IPS-NIHi7 (cell line): ENCODE measurements around the gene C3orf22.
"Not testable (repeated sequence)": the region's sequence is repeated elsewhere in the genome, so short reads cannot be mapped to it uniquely, and the experiment has no call there.

Source experiments
- DNase-seq: peaks from one replicate; pipeline ENCODE4 v3.0.0; 2012; ENCODE audit warnings: mixed read lengths; ENCODE audit errors: extremely low spot score

Gene C3orf22, protein sequence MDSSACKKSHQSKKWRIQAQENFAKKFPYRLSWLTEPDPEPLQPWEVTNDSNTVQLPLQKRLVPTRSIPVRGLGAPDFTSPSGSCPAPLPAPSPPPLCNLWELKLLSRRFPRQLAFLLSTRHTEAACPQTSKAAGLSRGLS

DNA sequence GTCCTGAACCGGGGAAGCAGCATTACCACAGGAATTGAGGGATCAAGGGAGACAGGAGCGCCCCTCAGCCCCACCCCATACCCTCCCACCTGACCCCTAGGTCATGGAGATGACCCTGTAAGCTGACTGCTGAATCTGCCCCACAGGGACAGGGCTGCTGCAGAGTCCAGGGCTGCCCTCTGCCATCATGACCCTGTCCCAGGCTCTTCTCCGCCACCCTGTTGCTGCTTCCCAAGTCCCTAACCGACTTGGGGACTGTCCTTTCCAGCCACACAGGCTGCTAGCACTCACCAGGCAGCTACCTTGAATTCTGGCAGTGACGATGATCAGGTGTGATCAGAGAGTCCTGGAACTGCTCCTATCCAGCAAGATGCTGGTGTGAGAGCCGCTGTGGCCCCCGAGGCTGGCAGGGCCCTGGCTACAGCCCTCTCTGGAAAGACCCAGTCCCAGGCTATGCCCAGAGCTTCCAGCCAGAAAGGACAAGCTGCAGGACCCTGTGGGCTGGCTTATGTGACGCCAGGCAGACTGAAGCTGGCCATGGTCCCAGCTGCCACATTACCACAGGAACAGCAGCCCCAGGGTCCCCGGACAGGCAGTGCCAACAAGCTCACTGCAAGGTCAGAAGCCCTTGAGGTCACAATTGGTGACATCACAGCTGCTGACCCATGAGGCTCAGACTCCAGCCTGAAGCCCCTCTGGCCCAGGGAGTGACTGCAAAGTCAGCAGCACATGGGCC, at the start of gene C3orf22:
Gene C3orf22 (minus strand): TSS at position 597 of the 736 bp plus-strand sequence. CDS start 5,542 bp downstream, outside the sequence.
- DNase-seq, result peak; percentile 5

DNA sequence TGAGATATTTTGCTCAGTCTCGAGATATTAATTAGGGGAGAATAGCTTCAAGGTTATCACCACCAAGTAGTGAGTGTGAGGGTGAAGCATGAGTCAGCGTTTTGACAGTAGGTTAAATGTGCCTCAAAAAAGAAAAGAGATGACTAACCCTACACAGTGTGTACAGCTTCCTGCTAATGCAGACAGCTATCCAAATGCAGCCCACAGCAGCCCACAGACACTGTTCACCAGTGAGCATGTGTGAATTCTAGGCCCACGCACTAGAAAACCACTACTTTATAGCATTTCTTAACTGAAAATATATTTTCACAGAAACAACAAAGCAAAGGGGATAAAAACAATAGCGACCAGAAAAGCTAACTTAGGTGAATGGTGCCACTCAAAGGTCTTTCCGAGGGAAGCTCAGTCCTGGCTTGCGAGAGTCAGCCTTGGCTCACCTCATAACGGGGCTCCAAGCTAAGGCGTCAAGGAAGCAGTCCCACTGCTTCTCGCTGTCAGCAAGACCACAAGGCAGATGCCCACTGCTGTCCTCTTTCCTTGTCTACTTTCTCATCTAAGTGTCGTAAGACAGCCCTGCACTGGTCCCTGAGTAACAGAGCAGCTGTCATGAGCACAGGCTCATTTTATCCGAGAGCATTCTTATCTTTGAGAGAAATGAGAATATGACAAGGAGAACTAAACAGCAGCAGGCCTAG, 48.6 kb upstream of the C3orf22 start:
- DNase-seq, result no peak

DNA sequence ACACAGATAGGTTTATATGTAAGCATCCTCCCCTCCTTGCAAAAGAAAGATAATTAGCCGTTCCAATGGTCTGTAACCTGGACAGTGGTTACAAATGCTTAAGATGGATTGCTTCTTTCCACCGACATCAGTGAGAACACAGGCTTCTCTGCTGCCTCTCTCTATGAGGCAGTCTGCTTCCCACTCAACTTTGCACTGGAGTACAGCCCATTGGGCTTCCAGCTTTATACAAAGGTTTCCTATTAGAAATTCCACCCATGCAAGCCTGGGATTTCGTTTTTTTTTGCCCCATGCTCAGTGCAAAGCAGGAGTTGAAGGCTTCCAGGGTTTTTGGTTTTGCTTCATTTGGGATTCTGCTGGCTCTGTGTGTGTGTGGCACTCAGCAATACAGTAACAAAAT, 47.3 kb upstream of the C3orf22 start:
- DNase-seq, result no peak

DNA sequence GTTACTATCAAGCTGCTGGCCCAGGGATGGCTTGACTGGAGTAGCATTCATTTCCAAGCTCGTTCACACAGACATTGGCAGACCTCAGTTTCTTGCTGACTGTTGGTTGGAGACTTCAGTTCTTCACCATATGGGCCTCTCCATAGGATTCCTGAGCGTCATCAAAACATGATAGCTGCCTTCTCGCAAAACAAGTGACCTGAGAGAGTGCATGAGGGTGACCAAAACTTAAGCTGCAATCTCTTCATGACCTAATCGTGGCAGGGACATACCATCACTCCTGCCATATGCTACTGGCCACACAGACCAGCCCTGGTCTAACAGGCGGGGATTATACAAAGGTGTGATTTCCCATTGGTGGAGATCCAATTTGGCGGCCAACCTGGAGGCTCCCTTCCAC, 46.0 kb upstream of the C3orf22 start:
- no peak for DNase-seq

DNA sequence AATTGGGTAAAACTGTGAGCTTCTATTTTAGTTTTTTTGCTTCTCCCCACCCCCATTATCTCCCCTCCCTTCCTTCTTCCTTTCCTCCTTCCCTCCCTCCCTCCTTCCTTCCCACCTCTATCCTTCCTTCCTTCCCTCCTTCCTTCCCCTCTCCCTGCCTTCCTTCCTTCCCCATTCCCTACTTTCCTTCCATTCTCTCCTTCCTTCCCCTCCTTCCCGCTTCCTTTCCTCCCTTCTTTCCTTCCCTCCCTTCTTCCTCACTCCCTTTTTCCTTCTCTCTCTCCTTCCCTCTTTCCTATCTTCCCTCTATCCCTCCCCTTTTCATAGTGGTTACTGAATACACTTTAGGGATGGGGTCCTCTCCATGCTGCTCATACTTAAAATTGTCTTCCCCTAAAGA, 40.4 kb upstream of the C3orf22 start:
- DNase-seq, result no peak

DNA sequence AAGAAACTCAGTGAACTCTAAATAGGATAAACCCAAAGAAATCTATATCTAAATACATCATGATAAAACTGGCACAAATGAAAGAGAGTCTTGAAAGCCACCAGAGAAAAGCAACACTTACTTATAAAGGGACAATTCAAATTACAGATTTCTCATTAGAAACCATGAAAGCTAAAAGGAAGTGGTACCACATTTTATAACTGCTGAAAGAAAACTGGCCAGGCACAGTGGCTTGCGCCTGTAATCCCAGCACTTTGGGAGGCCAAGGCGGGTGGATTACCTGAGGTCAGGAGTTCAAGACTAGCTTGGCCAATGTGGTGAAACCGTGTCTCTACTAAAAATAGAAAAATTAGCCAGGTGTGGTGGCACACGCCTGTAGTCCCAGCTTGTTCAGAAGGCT, 36.7 kb upstream of the C3orf22 start:
- DNase-seq, result not testable (repeated sequence)

DNA sequence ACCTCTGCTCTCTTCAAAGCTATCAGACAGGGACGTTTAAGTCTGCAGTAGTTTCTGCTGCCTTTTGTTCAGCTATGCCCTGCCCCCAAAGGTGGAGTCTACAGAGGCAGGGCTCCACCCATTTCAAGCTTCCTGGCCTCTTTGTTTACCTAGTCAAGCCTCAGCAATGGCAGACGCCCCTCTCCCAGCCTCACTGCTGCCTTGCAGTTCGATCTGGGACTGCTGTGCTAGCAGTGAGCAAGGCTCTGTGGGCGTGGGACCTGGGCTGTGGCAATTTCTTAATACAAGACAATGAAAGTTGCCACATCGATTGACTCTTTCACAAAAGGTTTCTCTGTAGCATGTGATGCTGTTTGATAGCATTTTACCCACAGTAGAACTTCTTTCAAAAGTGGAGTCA, 32.8 kb upstream of the C3orf22 start:
- not testable (repeated sequence) for DNase-seq

DNA sequence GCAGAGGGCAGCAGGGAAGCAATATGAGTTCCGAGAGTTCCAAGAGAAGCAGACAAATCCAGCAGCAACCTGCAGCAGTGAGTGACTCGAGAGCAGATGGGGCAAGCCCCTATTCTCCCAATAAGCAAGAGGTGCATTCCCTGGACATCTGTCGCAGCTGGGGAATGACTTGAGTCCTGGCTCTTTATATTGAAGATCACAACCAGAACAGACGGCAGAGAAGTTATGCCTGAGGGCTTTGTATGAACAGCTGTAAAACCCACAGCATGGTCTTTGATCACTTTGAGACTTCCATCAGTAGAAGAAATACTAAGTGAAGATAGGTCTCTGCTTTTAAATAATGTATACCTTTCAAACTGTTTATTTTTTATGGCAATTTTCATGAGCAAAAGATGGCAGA, 23.6 kb upstream of the C3orf22 start:
- no peak for DNase-seq

DNA sequence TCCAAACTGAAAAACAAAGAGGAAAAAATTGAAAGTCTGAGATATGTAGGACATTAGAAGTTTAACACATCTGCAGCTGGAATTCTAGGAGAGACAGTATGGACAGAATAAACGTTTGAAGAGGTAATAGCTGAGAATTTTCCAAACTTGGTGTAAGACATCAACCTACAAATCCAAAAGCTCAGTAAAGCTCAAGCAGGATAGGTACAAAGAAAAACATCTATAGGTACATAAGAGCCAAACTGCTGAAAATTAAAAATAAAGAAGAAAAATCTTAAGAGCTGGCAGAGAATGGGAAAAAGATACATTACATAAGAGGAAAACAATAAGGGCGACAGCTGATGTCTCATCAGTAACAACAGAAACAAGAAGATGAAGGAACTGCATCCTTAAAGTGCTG, 22.8 kb upstream of the C3orf22 start:
- no peak for DNase-seq

DNA sequence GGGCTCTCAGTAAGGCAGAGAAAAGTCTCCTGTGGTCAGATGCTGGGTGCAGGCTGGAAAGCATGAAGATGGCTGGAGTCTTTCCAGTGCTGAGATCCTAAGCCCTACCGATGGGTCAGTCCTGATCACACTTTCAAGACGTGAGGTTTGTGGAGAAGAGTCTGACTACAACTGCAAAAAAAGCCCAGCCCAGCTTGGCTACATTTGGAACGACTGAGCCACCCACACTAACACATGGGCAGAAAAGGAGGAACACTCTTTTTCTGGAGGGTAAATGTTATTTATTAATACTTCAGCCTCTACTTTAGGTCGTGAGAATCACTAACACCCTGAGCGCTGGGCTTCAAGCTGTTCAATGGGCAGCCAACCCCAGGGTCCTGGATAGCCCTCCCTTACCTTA, 22.0 kb upstream of the C3orf22 start:
- DNase-seq, result no peak

DNA sequence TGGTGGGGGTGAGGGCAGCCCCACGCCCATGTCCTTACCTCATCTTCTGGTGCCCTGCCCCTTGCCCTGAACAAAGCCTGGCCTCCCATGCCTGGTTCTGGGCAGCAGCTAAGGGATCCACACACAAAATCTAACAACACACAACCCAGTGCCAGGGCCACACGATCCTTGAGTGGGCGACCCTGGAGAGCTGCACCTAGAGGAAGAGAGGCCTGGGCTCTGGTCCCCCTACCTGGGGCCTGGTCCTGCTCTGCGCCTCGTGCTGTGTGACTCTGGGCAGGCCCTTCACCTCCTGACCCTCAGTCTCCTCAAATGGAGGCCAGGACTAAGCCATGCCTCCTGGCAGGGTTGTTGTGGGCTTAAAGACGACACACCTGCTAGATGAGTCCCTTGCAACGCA, 20.0 kb upstream of the C3orf22 start:
- DNase-seq, result peak; percentile 4

DNA sequence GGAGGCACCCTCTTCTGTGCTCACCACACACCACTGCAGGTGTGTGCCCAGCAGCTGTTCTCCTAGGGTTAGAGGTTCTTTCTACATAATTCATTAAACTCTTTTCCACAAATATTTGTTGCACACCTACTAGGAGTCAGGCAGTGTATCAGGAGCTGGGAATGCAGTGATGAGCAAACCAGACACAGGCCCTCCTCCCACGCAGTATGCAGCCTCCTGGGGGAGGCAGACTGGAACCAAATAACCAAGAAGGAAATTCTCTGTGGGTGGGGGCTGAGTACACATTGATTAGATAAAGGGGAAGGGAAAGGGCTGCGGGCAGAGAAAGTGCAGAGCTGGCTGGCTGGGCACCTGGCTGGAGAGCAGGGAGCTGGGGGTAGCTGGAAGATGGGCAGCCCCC, 18.5 kb upstream of the C3orf22 start:
- peak; percentile 12 for DNase-seq

DNA sequence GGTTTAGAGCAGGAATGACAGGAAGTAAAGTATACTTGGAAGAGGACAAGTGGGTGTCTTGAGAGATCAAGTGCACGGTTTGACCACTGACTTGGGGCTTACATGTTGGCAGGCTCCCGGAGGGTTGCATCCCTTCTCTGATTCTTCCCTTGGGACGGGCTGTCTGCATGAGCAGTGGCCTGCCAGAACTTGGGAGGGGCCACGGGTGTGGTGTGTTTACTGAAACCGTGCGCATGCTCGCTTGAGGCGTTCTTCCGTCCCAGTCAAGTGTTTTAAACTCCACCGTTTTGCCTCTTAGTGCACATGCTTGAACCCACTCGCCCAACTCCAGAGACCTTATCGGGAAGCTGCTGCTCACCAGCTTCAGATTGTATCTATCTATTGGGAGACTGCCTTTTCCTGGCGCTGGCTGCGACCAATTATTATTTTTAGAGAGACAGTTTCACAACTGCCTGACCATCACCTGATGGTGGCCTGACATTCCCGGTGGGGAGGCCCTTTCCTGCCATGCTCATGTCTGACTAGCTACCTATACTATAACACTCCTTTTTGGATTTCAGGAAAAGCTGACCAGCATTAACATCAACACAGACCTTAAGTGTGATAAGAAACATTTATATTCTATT, 14.9 kb upstream of the C3orf22 start:
- no peak for DNase-seq

DNA sequence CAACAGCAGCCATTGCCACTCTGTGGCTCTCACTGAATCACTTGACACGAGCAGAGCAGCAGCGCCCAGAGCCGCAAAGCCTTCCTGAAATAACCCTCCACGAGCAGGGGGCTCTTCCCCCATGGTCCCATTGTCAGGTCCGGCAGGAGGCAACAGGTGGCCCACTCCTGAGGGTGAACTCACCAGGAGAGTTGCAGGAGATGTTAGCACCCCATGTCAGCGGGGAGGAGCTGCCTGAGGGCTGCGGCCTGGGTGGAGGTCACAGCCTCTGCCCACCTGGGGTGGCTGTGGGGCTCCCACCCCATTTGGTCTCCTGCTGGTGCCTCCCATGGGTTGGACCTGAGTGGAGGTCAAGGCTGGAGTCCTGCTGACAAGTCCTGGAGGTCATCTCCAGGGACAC, 12.3 kb upstream of the C3orf22 start:
- no peak for DNase-seq

DNA sequence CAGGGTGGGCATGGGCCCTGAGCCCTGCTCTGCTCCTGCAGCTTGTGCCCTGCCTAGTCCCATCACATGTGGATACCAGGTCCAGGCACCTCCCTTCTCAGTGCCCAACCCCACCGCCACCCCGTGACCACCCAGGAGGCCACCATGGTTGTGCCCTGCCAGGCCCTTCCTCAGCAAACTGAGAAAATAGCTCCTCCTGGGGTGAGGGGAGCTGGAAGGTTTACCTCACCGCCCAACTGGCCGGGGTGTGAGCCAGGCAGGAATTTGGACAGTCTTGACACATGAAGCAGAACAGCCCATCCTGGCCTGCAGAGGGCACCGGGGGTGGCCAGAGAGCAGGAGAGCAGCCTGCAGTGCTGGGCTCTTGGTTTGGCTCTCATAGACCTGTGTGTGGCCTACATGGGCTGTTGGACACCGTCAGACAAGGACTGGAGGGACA, 11.4 kb upstream of the C3orf22 start:
- peak; percentile 50 for DNase-seq

DNA sequence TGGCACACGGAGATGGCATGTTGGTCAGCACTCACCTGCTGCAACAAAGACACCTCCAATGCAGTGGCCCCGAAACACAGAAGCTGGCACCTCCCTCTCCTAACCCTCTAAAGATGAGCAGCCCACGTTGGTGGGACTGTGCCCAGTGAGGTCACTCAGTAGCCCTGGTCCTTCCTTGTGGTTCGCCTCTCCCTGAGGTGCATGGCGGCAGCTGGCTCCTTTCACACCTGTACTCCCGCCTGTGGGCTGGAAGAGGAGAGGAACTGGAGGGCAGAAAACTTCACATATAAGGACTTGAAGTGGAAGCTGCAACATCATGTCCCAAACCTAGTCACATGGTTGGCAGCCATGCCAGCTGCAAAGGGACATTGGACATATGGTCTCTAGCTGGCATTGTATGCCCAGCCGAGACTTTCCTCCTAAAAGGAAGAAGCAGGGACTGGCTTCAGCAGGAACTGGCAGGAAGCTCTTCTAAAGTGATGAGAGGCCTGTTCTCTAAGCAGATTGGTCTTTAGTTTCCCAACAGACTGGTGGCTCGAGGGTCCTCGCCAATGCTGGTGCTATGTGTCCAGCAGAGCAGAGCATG, 10.8 kb upstream of the C3orf22 start:
- DNase-seq, result no peak

DNA sequence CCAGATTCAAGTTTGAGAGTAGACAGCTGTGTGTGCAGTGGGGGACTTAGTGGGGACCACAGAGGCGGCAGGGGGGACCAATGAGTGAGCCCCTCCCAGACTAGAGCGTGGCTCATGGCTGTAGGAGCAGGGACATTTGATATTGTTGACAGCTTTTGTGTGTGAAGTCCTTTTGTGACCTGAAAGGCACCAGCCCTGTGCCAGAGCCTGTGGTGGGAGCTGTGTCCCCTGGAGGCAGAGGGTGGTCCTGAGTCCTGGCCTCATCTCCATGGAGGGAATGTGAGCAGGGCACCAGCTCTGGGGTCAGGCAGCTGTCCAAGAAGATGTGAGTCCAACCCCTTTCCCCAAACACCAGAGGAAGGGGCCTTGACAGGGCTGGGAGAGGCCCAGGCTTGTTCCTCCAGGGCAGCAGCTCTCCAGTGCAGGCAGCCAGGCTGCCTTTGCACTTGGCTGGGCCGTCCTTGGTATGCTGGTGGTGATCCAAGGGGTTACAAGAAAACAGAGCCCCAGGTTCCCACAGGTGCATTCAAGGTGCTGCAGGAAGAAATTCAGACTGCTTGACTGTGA, 10.1 kb upstream of the C3orf22 start:
- peak; percentile 7 for DNase-seq

DNA sequence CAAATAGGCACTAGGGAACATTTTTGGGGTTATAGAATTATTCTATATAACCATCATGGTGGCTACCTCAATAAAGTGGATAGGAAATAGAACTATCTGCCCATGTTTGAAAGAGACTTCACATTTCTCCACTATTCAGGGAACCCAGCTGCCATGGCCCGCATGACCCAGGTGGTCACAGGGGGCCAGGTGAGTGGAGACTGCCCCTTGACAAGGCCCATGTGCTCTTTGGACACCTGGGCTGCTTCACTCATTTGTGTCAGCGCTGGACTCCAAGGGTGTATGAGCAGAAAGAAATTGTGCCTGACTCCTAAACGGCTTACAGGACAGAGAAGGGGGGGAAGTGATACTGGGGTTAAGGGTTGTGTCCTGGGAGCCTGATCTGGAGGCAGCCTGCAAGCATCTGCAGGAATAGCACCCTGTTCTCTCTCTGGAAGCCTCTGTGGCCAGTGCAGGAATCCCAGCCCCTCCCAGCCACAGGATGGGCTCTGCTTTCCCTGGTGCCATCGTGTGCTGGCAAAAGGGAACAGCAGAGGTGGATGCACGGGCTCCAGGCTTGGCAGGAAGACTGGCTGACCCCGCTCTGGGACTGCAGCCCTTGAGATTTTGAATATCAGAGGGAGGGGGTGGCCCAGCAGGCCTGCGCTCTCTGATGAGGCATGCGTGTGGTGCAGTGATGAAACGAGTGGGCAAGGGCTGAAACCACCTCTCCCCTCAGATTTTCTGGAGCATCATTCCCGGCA, 9.1 kb upstream of the C3orf22 start:
- DNase-seq, result peak; percentile 59

DNA sequence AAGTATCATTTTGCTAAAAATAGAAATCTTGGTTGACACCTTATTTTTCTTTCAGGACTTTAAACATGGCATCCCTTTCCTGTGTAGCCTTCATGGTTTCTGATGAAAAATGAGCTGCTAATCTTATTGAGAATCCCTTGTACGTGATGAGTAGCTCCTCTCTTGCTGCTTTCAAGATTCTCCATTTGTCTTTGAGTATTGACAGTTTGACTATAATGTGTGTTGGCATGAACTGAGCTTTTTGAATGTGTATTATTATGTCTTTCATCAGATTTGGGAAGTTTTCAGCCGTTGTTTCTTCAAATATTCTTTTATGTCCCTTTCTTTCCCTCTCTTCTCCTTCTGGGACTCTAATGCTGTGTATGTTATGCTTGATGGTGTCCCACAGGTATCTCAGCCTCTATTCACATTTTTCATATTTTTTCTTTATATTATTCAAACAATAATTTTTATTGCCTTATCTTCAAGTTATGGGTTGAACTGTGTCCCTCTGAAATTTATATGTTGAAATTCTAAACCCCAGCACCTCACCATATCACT, 4.1 kb upstream of the C3orf22 start:
- no peak for DNase-seq

DNA sequence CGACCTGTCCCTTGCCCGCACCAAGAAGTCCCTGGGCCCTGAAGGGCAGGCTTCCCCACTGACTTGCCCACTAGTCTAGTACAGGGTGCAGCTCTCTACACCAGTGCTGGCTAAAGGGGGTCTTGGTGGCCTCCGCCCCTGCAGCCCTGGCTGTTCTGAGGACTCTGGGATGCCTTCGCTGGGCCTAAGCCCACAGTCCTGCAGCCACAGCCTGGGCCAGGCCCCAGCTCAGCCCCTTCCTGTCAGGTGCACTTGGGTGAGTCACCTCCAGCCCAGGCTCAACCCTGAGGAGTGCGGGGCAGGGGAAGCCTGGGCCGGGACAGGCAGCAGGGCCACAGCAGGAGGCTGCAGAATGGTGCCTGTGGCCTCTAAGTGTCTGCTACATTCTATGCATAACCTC, 971 bp downstream of the C3orf22 start:
- peak; percentile 16 for DNase-seq

DNA sequence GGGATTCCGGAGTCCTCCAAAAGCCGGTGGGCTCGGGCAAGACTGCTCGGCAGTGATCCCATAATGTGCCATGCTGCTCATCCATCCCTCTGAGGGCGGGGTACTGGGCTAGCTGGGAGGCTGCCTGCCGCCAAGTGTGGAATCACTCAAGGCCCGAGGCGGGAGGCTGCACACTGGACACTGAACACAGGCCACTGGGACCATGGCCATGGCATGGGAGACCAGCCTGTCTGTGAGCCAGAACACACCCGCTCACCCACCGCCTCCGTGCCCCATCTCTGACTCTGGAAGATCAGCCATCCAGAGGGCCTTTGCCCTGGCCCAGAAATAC, 1.4 kb downstream of the C3orf22 start:
- no peak for DNase-seq
